GOT3 (cell line): ENCODE results near the gene CDKL5.
"Not testable (repeated sequence)": the region's sequence is repeated elsewhere in the genome, so short reads cannot be mapped to it uniquely, and the experiment has no call there.

Source experiments
- DNase-seq: peaks from one replicate; lab custom pipeline; 2025; ENCODE audit warnings: mixed read lengths; lab: John Stamatoyannopoulos, UW

Gene CDKL5

GRCh38 chrX:18575744-18576143, 150.3 kb downstream of the CDKL5 start:
- DNase-seq = no peak

- no peak for DNase-seq
Measured at GRCh38 chrX:18577400-18577799, 152.0 kb downstream of the CDKL5 start.

GRCh38 chrX:18578546-18578945, 153.1 kb downstream of the CDKL5 start:
- DNase-seq = no peak

- no peak for DNase-seq
Measured at GRCh38 chrX:18579495-18579894, 154.1 kb downstream of the CDKL5 start.

- DNase-seq = no peak
Measured at GRCh38 chrX:18582910-18583493, 157.6 kb downstream of the CDKL5 start.

GRCh38 chrX:18589292-18589691, 163.9 kb downstream of the CDKL5 start:
- DNase-seq = not testable (repeated sequence)

GRCh38 chrX:18591834-18592233, 166.4 kb downstream of the CDKL5 start:
- DNase-seq = no peak

- no peak for DNase-seq
Measured at GRCh38 chrX:18594079-18594478, 168.7 kb downstream of the CDKL5 start.

- no peak for DNase-seq
Measured at GRCh38 chrX:18596096-18596495, 170.7 kb downstream of the CDKL5 start.

- no peak for DNase-seq
Measured at GRCh38 chrX:18598413-18598812, 173.0 kb downstream of the CDKL5 start.

GRCh38 chrX:18607966-18608365, 182.6 kb downstream of the CDKL5 start:
- no peak for DNase-seq

- DNase-seq = no peak
Measured at GRCh38 chrX:18613930-18614639, 188.7 kb downstream of the CDKL5 start.

GRCh38 chrX:18616688-18617406, 191.4 kb downstream of the CDKL5 start:
- no peak for DNase-seq

- no peak for DNase-seq
Measured at GRCh38 chrX:18617407-18617750, 192.0 kb downstream of the CDKL5 start.

- no peak for DNase-seq
Measured at GRCh38 chrX:18619288-18619687, 193.9 kb downstream of the CDKL5 start.

GRCh38 chrX:18620349-18620748, 194.9 kb downstream of the CDKL5 start:
- no peak for DNase-seq

GRCh38 chrX:18624599-18624998, 199.2 kb downstream of the CDKL5 start:
- DNase-seq = no peak

GRCh38 chrX:18630934-18631333, 205.5 kb downstream of the CDKL5 start:
- no peak for DNase-seq

GRCh38 chrX:18638398-18638797, 213.0 kb downstream of the CDKL5 start:
- no peak for DNase-seq

- no peak for DNase-seq
Measured at GRCh38 chrX:18639280-18639679, 213.9 kb downstream of the CDKL5 start.

- DNase-seq = no peak
Measured at GRCh38 chrX:18640686-18641085, 215.3 kb downstream of the CDKL5 start.

GRCh38 chrX:18643243-18643642, 217.8 kb downstream of the CDKL5 start:
- no peak for DNase-seq

GRCh38 chrX:18643853-18644252, 218.4 kb downstream of the CDKL5 start:
- DNase-seq = no peak
